Measurements from ENCODE around the gene SLC44A3.

Gene SLC44A3

GRCh38 chr1:94925561-94926125 lies 105.5 kb downstream of the SLC44A3 start:
- no peak for TF ChIP-seq CTCF (IDR thresholded peaks at IDR 0.05)

DNA sequence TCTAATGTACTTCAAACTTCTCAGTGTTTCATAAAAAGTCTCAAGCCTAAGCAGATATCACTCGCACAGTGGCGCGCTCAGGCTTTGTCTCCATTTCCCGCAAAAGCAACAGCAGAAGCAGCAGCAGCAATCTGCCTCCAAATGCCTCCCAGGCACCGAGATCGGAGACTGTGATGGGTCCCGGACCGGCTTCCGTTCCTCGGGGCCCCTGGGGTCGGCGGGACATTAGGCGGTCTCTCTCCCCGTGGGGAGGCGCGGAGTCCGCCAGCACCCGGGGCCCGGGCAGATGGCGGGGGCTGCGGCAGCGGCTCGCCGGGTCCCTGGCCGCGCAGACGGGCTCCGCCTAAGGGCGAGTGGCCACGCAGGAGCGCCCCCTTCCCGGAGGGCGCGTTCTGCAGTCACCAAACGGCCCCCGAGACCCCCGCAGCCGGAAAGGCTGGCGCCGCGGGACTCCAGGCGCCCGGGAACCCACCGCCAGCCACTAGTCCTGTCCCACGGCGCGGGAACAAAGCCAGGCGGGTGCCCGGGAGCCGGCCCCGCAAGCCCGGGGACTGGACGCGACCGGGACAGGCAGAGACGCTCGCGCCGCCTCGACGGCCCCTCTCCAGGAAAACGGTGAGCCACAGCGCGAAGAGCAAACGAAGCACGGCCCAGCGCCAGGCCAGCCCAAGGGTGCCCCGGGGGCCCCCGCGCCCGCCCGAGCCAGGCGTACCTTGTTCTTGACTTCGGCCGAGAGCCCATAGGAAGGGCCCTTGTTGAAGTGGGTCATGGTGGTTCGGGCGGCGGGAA lies 106.2 kb downstream of the SLC44A3 start:
- TF ChIP-seq CTCF (IDR thresholded peaks at IDR 0.05) = no peak

- TF ChIP-seq CTCF (IDR thresholded peaks at IDR 0.05) = no peak
Measured at GRCh38 chr1:94926915-94927404, 106.8 kb downstream of the SLC44A3 start, which contains the start of gene CNN3. Gene CNN3 (minus strand): TSS chr1:94927110. CDS start chr1:94926894, 216 bp downstream.

GRCh38 chr1:94927405-94928175 lies 107.4 kb downstream of the SLC44A3 start:
- no peak for TF ChIP-seq CTCF (IDR thresholded peaks at IDR 0.05)

- TF ChIP-seq CTCF (IDR thresholded peaks at IDR 0.05) = no peak
Measured at GRCh38 chr1:94928293-94928939, 108.3 kb downstream of the SLC44A3 start.

DNA sequence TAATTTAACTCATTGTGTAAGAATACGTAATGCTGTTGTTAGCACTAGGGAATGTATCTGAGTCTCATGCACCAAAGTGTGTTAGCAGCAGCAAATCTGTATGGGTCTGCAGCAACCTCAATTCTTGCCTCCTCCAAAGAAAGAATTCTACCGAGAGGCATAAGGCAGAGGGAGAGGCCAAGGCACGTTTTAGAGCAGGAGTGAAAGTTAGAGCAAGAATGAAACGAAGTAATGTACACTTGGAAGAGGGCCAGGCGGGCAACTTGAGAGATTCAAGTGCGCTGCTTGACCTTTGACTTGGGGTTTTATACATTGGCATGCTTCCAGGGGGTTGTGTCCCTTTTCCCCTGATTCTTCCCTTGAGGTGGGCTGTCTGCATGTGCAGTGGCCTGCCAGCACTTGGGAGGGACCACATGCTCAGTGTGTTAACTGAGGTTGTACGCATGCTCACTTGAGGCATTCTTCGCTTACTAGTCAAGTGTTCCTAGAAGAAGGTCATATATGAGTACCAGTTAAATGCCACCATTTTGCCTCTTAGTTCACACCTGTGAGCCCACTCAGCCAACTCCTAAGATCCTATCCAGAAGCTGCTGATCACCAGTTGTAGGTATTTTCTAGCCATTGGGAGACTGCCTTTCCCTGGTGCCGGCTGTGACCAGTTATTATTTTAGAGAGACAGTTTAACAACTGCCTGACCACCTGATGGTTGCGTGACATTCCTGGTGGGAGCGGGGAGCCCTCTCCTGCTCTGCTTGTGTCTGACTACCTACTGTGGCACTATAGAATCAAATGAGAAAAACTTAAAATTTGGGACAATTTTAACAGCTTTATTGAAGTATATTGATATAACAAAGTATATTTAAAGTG lies 109.4 kb downstream of the SLC44A3 start:
- TF ChIP-seq CTCF (IDR thresholded peaks at IDR 0.05) = no peak
